NCI-H460 (cell line): Measurements from ENCODE around the gene PFKL. TPM values are rescaled to one million over a fixed set of nuclear protein-coding genes. Genes with fewer than 3 reads are reported as not detected.

Source experiments
- DNase-seq: peaks from one replicate; pipeline ENCODE4 v3.0.0-alpha.2; 2016; ENCODE audit warnings: low read depth; ENCODE audit errors: extremely low read depth
- polyA plus RNA-seq: library from polyadenylated mRNA; depleted of rRNA; stranded (reverse); fragments of >200 nt; gene quantifications from 2 replicates; pipeline ENCODE4 v1.2.3, GENCODE V29; 2014; cell fraction: nucleus; rRNA removed
- total RNA-seq: library from RNA; depleted of rRNA; stranded (reverse); fragments of >200 nt; shearing (Covaris generic); gene quantifications from 2 replicates; pipeline ENCODE4 v1.2.3, GENCODE V29; 2014; rRNA removed

The PFKL gene
- 70.8 and 71.0 TPM in 2 replicates for total RNA-seq
- 208 and 271 TPM in 2 replicates for polyA plus RNA-seq

GRCh38 chr21:44299458-44300261, at the start of gene PFKL:
PFKL (plus strand) TSS chr21:44300053; CDS start chr21:44300106, 53 bp downstream.
- peak; percentile 27 for DNase-seq

GRCh38 chr21:44253832-44254710, 45.8 kb upstream of the PFKL start:
- DNase-seq: no peak

GRCh38 chr21:44255511-44255981, 44.3 kb upstream of the PFKL start:
- no peak for DNase-seq

GRCh38 chr21:44258056-44258725, 41.7 kb upstream of the PFKL start:
- no peak for DNase-seq

GRCh38 chr21:44259082-44259705, 40.7 kb upstream of the PFKL start:
- DNase-seq: no peak

- DNase-seq: no peak
Measured at GRCh38 chr21:44260066-44260465, 39.8 kb upstream of the PFKL start.

- DNase-seq: no peak
Measured at GRCh38 chr21:44260791-44261631, 38.8 kb upstream of the PFKL start.

GRCh38 chr21:44261675-44262295, 38.1 kb upstream of the PFKL start, which contains the start of gene DNMT3L:
DNMT3L (minus strand) TSS chr21:44261897; CDS start chr21:44261259, 638 bp downstream.
- no peak for DNase-seq

GRCh38 chr21:44262338-44263056, 37.4 kb upstream of the PFKL start:
- no peak for DNase-seq

- DNase-seq: no peak
Measured at GRCh38 chr21:44263221-44263760, 36.6 kb upstream of the PFKL start.

- DNase-seq: no peak
Measured at GRCh38 chr21:44263768-44264167, 36.1 kb upstream of the PFKL start.

GRCh38 chr21:44265734-44266270, 34.1 kb upstream of the PFKL start:
- no peak for DNase-seq

GRCh38 chr21:44267655-44268142, 32.2 kb upstream of the PFKL start:
- no peak for DNase-seq

- DNase-seq: no peak
Measured at GRCh38 chr21:44269090-44269489, 30.8 kb upstream of the PFKL start.

GRCh38 chr21:44271558-44272283, 28.1 kb upstream of the PFKL start:
- no peak for DNase-seq

- DNase-seq: no peak
Measured at GRCh38 chr21:44272284-44272858, 27.5 kb upstream of the PFKL start.
